ENCODE results near the gene FGF11. TPM values are rescaled to one million over a fixed set of nuclear protein-coding genes. Genes with fewer than 3 reads are reported as not detected.

The FGF11 gene
- polyA plus RNA-seq, 1 of the 3 experiments (the other 2 are of a cell fraction): 1.9 TPM

DNA sequence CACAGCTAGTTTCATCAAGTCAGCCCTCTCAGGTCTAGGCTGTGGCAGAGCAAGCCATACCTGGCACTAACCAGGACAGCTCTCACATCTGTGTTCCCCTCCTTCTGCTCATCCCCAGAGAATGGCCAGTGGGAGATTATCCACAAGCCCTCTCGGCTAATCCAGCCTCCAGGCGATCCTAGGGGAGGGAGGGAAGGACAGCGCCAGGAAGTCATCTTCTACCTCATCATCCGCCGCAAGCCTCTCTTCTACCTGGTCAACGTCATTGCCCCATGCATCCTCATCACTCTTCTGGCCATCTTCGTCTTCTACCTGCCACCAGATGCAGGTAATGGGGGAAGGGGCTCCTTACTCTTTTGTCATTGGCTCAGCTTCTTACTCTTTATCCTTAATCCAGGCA, 9.1 kb downstream of the FGF11 start (continued):
- TF ChIP-seq, protein P1, sequence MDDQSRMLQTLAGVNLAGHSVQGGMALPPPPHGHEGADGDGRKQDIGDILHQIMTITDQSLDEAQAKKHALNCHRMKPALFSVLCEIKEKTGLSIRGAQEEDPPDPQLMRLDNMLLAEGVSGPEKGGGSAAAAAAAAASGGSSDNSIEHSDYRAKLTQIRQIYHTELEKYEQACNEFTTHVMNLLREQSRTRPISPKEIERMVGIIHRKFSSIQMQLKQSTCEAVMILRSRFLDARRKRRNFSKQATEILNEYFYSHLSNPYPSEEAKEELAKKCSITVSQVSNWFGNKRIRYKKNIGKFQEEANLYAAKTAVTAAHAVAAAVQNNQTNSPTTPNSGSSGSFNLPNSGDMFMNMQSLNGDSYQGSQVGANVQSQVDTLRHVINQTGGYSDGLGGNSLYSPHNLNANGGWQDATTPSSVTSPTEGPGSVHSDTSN (IDR thresholded peaks at IDR 0.05): no peak
- TF ChIP-seq, protein P2, sequence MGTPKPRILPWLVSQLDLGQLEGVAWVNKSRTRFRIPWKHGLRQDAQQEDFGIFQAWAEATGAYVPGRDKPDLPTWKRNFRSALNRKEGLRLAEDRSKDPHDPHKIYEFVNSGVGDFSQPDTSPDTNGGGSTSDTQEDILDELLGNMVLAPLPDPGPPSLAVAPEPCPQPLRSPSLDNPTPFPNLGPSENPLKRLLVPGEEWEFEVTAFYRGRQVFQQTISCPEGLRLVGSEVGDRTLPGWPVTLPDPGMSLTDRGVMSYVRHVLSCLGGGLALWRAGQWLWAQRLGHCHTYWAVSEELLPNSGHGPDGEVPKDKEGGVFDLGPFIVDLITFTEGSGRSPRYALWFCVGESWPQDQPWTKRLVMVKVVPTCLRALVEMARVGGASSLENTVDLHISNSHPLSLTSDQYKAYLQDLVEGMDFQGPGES (IDR thresholded peaks at IDR 0.05; ENCODE audit: low read depth, low read length): no peak
- TF ChIP-seq GATA2 (CRISPR knock-in tag; IDR thresholded peaks at IDR 0.05): no peak

DNA sequence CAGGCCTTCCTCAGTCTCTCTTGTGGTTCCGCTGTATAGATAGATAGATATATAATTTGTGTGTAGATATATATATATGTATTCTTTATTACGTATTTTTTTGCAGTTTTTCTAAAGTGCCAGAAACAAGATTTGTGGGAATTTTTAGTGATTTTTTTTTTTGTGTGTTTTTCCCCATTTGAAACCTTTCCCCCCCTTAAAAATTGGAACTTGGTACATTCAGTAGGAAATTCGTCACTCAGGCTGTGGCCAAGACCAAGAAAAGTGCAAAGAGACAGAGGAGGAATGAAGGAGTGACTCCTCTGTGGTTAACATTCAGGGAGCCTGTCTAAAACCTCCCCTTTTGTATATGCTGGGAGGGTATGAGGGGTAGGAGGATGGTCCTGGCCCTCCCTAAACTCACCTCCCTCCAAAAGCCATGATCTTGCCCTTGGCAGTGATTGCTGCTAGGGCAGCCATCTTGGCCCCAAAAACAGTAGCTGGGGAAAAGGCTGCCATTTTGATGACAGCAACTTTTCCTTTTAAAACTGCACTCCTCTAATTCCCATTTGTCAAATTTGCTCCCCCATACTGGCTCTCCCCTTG, 20.7 kb downstream of the FGF11 start:
- H3K79me2 ChIP-seq (ENCODE audit: insufficient read depth): peaks cover 14% of the 10 kb centered on the region; the same call in 1 of the 2 replicates
- H3K36me3 ChIP-seq (replicated peaks in 1 of 2; ENCODE audit: control insufficient read depth in 1 of 2, insufficient read depth in 2 of 2, low read length in 1 of 2): peaks cover 0 to 24% of the 10 kb centered on the region in 2 experiments
- no peak overlapping the region for H3K4me2 ChIP-seq
- H3K9me2 ChIP-seq: no peaks in the 10 kb centered on the region
- peaks cover 26% of the 10 kb centered on the region for H3F3A ChIP-seq (replicated peaks; ENCODE audit: insufficient read depth)
- H3K4me1 ChIP-seq (ENCODE audit: control insufficient read depth in 1 of 2, insufficient read depth in 2 of 2, low read depth in 1 of 2, low read length in 1 of 2): peaks cover 0 to 5% of the 10 kb centered on the region in 2 experiments; a peak in 1 of 4 replicates
- CTCF ChIA-PET: interaction anchor here (0.6 to 1.3 kb wide), 4 partner anchors 21 to 100 kb away, joined by 3 to 4 read pairs (median 3); partner anchors contain the start of gene SLC35G6
- 91% methylated on average over 3 of the region's 3 CpGs for WGBS (ENCODE audit: low lambda C conversion rate)
- H3K9ac ChIP-seq: no peak overlapping the region
- no peak overlapping the region; a peak in 1 of 4 replicates for H3K27ac ChIP-seq (ENCODE audit: low read depth in 2 of 2, low read length in 1 of 2)
- no peaks in the 10 kb centered on the region for H3K9me3 ChIP-seq
- H3K27me3 ChIP-seq (ENCODE audit: insufficient read depth): no peaks in the 10 kb centered on the region
- POLR2A ChIA-PET: no interaction called here
- H4K20me1 ChIP-seq (ENCODE audit: insufficient read depth): no peaks in the 10 kb centered on the region
- DNase-seq: no peak
- no peak overlapping the region for H3K4me3 ChIP-seq (ENCODE audit: low read depth in 2 of 2, low read length in 1 of 2)
- TF ChIP-seq ELF1 (IDR thresholded peaks at IDR 0.05) (no peak), YY1 (IDR thresholded peaks at IDR 0.05; ENCODE audit: low read depth) (peak; percentile 51; the same call in 1 of the 2 replicates), GABPA (IDR thresholded peaks at IDR 0.05; ENCODE audit: low read depth) (no peak), NRF1 (IDR thresholded peaks at IDR 0.05; ENCODE audit: low read depth, low read length) (no peak)
- TF ChIP-seq, protein P3, sequence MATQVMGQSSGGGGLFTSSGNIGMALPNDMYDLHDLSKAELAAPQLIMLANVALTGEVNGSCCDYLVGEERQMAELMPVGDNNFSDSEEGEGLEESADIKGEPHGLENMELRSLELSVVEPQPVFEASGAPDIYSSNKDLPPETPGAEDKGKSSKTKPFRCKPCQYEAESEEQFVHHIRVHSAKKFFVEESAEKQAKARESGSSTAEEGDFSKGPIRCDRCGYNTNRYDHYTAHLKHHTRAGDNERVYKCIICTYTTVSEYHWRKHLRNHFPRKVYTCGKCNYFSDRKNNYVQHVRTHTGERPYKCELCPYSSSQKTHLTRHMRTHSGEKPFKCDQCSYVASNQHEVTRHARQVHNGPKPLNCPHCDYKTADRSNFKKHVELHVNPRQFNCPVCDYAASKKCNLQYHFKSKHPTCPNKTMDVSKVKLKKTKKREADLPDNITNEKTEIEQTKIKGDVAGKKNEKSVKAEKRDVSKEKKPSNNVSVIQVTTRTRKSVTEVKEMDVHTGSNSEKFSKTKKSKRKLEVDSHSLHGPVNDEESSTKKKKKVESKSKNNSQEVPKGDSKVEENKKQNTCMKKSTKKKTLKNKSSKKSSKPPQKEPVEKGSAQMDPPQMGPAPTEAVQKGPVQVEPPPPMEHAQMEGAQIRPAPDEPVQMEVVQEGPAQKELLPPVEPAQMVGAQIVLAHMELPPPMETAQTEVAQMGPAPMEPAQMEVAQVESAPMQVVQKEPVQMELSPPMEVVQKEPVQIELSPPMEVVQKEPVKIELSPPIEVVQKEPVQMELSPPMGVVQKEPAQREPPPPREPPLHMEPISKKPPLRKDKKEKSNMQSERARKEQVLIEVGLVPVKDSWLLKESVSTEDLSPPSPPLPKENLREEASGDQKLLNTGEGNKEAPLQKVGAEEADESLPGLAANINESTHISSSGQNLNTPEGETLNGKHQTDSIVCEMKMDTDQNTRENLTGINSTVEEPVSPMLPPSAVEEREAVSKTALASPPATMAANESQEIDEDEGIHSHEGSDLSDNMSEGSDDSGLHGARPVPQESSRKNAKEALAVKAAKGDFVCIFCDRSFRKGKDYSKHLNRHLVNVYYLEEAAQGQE (IDR thresholded peaks at IDR 0.05; ENCODE audit: low read depth, low read length): no peak
- no peak overlapping the region for H2AFZ ChIP-seq (ENCODE audit: low read depth)

All from SK-N-SH (cell line).